AML-193 (cell line): ENCODE measurements around the gene ZNF473.
A peak's percentile ranks its signal among the peaks of the same experiment; 100 is the strongest.

Source experiments
- DNase-seq, 2 experiments: peaks; one replicate each; lab custom pipeline; 2025; lab: John Stamatoyannopoulos, UW

ZNF473 gene

DNA sequence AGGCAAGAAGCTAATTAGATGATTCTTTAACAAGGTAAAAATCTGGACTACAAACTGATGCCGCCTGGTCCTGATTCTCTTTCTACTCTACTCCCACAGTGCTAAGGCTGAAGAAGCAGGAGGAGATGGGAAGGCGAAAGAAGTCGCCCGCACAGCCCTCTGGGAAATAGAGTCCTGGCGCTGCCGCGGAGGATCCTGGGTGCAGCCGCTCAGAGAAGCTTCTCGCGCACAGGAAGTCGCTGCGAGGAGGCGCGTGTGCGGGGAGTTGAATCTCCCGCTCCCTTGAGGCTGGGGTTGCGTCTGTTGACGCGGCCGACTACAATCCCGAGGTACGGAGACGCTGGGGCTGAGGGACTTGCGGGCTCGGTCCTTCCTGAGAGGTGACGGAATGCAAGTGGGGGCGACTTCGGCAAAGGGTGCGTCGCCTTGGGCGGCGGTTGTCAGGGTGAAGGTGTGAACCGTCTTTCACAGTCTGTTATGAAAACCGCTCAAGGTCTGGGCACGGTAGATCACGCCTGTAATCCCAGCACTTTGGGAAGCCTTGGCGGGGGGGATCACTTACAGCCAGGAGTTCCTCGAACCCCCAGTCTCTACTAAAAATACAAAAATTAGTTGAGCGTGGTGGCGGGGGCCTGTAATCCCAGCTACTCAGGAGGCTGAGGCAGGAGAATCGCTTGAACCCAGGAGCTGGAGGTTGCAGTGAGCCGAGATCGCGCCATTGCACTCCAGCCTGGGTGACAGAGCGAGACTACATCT, at the start of gene ZNF473:
Gene ZNF473, plus strand, starts transcription at position 212 of the 756 bp plus-strand sequence. CDS start 5,078 bp downstream, outside the sequence.
- DNase-seq: peak; percentile 95 to 96

DNA sequence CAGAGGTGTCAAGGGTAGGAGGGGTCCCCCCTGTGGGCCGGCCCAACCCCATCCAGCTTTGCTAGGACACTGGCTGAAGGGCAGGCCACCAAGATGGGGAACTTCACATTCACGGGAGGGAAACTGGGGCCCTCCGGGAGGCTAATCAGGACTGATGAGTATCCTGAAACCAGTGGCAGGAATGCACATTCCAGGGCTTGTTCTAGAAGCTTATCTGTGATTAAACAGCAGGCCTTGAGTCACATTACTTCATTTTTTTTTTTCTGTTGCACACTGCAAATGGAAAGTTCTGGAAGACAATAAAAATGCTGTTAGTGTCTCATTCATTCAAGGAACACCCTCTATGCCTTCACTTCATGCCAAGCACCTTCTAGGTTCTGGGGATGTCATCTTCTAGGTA, 49.3 kb upstream of the ZNF473 start:
- DNase-seq: no peak

DNA sequence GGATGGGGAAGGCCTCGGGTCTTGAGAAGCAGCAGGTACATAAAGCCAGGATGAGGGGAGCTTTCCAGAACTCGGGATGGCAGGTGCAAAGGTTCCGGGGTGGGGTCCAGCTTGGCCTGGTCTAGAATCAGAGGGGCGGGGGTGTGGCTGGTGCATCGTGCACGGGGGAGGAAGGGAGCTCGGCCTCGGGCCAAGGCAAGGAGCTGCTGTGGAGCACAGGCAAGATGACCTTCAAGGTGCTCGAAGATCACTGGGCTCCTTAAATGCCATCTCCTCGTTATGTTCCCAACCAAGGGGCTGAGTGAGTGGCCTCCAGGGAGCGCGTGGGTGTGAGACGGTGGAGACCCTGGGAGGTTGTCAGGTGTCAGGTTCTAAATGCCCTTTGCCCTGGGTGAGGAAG, 48.7 kb upstream of the ZNF473 start:
- no peak for DNase-seq

DNA sequence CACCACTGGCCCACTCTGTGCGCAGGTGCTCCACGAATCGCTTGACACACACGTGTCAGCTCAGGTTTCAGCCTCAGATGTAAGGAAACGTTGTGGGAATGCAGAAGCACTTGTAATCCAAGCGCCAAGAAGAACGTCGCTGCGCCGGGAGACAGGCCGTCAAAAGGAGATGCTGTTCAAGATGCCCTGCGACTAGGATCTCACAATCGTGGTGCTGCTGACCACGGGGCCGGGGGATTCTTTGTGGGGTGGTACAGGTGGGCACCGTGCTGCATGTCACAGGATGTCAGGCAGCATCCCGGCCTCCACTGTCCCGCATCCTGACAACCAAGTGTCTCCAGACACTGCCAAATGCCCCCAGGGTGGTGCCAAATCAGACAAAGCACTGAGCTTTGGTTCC, 47.9 kb upstream of the ZNF473 start:
- DNase-seq: no peak

DNA sequence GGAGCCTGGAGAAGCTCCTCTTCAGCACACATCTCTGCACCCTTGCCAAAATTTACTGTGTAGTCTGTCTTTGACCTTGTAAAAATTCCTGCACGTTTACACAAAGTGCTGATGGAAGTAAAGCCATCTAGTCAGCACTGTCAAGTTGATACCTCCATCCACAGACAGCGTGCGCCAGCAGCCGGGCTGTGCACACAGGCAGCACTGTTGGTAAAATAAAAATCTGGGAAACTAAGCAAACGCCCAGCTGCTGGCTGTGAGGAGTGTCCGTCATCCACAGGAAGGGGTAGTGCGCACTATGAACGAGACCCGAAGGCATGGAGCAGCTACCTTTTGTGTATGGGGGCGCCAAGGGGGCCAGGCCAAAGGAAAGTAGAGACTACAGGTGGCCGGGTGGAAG, 47.5 kb upstream of the ZNF473 start:
- no peak for DNase-seq

DNA sequence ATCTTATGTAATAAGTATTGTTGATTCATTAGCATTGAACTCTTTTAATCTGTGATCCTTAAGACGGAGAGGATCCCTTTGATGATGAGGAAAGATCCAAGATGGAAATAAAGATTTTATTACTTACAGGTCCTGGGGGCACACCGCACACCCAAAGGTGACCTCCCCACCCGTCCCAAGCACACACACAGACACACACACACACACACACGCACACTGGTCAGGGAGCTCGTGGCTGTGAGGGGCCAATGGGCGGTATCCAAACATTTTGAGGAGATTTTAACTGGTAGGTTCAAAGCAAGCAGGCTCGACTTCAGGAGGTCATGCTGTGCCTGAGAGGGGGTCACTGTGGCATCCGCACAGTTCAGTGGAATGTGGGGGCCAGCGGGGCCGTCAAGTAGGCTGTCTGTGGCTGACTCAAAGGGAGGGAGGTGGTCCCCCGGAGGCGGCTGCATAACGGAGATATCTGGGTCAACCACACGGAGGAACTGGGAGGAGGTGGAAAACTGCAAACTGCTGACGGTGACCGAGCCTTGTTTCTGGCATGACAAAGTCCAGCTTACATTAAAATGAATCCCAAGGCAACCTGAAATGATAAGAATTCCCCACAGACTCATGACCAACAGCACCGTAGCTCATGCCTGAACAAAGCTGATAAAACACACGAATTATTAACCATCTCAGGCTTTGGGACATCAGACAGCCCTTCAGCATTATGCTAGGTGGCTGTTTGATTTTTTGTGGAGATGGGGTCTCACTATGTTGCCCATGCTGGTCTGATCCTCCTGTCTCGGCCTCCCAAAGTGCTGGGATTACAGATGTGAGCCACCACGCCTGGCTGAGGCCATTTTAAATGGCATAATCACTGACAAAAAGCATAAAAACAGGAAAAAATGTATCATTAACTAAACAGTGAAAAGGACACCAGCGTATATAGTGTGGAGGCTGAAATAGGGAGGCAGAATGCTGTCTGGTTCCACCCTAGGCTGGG, 43.9 kb upstream of the ZNF473 start:
- no peak for DNase-seq

DNA sequence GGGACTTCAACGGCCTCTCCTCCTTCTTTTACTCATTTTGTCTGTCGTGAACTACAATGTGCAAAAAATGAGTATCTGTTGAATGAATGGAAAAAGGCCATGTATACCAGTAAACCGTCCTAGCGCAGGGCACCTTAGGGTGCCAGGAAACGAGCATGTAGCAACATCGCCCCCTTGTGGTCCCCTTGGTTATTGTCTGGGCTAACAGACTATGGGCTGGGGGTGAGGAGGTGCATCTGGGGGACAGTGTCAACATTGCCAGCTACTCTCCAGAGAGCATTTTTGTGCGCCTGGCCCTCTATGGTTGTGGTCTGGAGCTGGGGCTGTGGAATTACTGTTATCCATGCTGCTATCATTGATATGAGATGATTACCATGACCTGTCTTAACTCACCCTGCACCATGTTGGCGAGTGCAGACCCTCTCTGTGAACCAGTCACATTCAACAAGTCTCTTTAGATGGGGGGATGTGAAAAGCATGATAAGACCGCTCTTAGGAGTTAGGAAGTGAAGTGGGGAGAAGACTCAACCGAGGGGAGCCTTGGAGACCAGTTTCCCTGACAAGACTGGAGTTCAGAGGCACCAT, 42.1 kb upstream of the ZNF473 start:
- peak; percentile 46 to 64 for DNase-seq

DNA sequence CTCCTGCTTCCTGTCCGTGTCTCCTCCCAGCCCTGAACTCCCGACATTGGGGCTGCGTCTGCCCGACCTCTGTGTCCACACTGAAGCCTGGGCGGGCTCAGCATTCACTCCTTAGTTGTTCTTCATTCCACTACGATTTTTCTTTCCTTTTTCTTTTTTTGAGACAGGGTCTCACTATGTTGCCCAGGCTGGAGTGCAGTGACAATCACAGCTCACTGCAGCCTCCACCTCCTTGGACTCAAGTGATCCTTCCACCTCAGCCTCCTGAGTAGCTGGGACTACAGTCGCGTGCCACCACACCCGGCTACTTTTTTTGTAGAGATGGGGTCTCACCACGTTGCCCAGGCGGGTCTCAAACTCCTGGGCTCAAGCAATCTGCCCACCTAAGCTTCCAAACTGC, 41.3 kb upstream of the ZNF473 start:
- DNase-seq: no peak

DNA sequence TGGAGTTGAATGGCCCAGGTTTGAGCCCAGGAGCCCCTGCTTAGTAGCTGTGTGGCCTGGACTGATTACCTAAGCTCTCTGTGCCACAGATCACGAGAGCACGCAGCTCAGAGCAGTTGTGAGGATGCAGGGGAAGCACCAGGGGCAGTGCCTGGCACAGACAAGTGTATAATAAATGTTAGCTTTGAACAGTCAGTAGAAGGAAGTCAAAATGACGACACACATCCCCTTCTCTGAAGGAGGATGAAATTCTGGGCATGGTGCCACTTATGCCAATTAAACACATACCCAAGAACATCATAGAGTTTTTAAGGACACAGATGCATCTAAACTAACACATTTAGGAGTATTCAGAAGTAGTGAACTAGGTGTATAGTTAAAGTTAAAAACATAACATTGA, 39.9 kb upstream of the ZNF473 start:
- peak; percentile 43 to 46 for DNase-seq

DNA sequence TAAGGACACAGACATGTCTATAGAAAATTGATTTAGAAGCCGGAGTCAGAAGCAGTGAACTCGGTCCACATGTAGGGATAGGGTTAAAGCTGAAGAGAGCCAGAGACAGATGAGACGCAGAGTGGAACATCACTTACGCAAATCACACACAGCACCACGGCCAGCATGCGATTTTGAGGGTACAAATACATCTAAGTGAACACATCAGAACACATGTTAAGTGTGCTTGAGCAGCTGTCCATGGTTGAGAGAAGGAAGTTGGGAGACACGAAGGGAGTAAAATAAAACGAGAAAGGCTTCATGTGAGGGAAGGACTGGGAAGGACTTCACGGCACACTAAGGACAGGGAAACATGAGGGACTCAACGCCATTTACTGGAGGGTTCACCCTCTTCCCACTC, 39.5 kb upstream of the ZNF473 start:
- DNase-seq: no peak

DNA sequence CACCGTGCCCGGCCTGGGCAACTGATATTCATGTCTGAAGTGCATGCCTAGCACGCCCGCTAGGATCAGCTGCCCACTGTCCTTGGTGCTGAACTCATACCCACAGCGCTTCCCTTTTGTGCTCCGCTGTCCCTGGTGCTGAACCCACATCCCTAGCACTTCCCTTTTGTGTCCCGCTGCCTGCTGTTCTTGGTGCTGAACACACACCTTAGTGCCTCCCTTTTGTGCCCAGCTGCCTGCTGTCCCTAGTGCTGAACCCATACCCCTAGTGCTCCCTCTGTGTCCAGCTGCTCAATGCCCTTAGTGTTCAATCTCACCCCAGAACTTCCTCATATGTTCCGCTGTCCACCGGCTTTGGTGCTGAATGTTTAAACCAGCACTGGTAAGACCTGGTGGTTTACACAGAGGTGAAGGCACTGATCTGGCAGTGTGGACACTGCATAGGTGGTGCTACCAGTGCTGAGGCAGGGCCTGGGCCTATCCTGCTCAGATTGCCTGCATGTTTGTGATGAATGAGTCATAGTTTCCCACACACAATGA, 38.6 kb upstream of the ZNF473 start:
- peak; percentile 95 to 96 for DNase-seq

DNA sequence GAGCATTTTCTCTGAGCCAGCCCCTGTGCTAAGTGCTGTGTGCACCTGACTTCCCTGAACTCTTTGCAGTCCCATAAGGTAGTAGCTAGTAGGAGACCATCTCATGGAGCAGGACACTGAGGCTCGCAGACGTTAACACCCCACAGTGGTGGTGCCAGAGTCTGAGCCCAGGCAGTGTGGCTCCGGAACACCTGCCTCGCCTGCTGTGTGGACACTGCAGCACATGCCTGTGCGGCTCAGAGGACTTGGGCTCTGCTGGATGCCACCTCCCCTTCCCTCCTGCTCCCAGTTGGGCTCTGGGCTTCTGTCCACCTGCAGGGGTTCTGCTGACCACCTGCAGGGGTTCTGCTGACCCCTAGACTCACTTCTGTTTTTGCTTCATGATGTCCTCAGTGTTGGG, 37.8 kb upstream of the ZNF473 start:
- no peak for DNase-seq

DNA sequence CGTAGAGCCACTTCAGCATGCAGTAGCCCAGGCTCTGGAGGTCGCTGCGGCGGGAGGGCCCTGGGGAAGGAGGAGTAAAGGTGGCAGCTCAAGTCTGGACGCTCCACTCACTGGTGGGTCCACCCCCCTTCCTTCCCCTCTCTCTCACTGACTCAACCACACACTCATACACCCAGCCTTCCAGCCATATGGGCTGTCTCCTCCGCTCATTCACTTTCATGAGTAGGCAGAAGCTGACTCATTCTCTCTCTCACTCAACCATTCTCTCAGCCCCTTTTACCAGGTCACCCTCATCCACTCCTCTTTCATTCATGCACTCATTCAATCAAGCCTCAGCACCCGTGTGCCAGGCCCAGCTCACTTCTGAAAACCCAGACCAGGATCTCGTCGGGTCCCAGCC, 37.4 kb upstream of the ZNF473 start:
- DNase-seq: no peak

DNA sequence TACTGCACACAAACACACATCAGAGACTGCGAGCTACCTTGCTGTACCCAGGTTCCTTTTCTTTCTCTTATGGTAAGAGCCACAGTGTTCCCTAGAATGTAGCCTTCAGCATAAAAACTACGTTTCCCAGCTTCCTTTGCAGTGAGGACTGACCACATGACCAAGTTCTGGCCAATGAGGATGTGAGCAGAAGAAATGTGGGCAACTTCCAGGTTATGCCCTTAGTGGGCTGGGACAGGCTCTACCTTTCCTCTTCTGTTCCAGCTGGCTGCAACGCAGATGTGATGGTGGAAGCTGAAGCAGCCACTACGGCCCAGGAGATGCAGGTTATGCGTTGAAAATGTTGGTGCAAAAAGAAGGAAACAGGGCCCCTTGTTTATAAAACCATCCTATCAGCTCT, 28.1 kb upstream of the ZNF473 start:
- peak; percentile 17 to 29 for DNase-seq

DNA sequence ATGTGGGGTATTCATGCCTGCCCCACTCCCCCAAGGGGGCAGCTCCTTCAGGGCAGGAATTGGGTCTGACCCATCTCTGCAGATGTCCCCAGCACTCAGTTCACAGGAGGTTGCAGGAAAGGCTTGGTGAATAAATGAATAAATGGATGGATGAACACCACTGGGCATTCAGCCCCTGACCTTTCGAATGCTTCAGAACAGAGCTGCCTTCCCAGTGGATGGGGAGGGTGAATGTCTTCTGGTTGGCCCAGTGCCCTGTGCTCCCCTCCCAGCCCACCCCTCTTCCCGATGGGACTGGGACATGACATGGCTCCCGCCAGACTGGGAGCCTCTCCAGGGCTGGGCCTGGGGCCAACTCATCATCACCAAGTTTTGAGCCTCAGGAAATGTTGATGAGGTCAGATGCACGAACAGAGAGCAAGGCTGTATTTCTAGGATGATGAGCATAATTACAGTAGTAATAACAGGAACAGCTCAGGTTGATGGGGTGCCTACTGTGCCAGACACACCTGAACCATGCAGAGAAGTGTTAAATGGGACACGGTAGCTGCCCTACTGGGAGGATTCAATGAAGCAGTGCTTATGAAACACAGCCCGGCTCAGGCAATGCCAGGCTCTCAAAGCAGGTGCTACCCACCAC, 26.3 kb upstream of the ZNF473 start:
- no peak for DNase-seq

DNA sequence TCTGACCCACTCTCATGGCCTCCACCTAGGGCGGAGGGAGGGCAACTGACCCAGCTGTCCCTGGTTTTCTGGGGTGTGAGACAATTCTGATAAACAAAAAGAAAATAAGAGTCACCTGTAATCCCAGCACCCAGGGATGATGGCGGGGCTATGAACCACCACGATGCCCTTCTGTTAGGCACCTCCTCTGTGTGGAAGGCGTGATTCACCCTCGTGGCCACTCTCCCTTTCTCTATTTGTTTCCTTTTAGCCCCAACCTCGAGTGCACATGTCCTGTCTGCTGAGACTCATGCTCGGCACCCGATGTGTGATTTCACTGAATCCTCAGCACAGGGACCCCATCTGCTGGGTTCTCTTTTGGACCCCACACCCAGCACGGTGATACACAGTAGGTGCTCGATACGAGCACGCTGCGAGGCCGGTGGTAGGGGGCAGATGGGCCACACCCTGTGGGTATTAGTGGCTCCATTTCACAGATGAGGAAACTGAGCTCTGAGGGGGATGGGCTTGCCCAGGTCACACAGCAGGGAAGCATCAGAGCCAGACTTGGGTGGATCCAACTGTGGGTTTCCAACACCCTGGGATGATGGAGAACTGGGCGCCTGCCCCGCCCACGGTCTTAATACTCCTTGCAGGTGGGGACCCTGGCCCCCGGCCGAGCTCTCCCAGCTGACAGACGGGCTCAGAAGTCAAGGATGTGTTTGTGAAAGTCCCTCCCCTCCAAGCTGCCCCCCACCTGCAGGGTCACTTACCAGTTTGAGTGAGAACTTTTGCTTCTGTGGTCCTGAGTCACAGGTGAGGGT, 25.6 kb upstream of the ZNF473 start:
- DNase-seq: no peak

DNA sequence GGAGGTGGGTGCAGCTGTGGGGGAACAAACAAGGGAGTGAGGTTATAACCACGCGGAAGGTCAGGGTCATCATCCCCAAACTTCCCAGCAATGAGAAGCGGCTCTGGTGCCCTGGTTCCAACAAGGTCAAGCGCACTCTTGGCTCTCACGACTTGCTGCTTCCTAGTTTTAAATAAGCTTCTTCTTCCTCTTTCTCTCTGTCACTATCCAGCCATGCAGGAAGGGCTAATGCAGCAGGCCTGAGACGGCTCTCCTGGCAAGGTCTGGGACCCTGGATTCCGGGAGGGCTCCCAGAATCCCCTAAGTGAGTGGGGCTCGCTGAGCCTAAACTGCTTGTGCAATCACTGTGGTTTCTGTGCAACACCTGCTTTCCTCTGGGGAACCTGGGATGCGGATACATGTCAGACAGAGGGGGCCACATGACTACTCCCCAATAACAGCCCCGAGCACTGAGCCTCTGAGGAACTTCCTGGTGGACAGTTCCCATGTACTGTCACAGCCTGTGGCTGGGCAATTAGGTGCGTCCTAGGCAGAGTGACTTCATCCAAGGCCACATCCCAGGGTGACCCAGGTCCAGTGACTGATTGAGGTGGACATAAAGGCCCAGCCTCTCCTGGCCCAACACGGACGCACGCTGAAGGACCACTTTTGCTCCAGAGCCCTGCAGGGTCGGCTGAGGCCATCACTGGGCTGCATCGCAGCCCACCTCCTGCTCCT, 24.8 kb upstream of the ZNF473 start:
- DNase-seq: peak in 1 of 2 experiments; percentile 18

DNA sequence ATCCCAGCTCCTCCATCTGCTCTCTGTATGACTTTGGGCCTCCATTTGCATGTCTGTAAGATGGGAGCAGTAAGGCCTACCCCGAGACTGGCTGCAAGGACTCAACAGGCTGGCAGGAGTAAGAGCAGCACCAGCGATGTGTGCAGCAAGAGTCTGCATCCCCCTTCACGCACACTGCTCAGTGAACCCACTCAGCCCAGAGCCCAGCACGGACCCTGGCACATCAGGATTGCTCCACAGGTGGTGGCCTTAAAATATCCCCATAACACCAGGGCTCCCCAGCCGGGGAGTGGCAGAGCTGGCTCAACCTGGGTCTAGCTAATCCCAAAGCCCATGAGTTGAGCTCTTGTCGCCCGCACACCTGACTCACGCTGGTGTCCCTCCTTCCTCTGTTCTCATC, 24.0 kb upstream of the ZNF473 start:
- no peak for DNase-seq

DNA sequence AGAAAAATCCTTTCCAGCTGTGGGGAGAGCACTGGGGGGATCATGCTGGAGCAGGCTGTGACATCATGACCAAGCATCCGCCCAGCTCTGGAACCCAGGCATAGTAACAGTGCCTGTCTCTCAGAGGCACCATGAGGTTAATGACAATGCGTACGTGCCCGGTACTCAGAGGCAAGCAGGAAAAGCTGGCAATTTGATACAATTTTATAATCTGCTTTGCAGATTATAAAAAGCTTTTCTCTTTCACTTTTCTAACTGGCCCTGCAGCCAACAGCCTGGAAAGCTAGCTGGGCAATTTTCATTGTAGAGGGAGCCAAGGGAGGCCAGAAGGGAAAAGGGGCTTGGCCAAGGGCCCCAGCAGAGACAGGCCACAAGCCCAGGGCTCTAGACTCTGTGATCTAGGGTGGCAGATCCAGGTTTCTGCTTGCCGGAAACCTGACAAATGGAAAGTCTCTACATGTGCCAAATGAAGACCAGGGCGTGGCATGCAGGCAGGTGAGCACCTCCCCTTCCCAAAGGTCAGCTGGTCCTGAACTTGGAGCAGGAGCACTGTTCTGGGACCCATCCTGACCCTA, 23.3 kb upstream of the ZNF473 start:
- DNase-seq: no peak

DNA sequence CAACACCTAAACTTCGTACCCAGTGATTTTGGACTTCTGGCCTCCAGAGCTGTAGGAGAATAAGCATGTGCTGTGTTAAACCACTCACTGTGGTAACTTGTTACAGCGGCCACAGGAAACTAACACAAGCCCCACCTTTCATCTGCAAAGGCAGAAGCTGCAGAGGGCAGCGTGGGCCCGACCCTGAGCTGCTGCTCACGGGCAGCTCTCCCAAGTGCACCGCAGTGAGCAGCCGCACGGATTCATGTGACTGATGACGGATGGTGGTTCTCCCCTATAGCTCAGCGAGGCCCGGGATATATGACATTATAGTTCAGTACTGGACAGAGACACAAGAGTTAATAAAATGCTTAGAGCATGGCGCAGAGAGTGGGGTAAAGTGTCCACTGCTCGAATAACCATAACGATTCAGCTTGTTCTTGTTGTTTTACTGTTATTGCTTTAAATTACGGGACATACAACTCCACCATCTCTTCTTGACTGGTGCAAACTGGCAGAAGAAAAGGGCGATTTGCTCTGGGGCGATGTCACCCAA, 22.5 kb upstream of the ZNF473 start:
- no peak for DNase-seq
